GM13977 (cell line): ENCODE data around the gene ITCH.

Experiments
- DNase-seq: peaks from one replicate; pipeline ENCODE4 v3.0.0; 2012; ENCODE audit warnings: low spot score
- CTCF ChIP-seq: IDR thresholded peaks from 2 replicates; pipeline ENCODE4 v1.5.1; 2012; ENCODE audit warnings: mild to moderate bottlenecking, control low read depth; ENCODE audit not compliant: insufficient read depth; ENCODE audit errors: extremely low read depth, missing control alignments
- in situ Hi-C: fragments of 300-500 bp; cut with MboI; formaldehyde crosslinking; loops from one replicate; pipeline ENCODE4 v1.12.0; 2022; ENCODE audit warnings: low sequenced_read_pairs, low pct_unique_long_range_greater_than_20kb, mixed read lengths, inconsistent platforms; ENCODE audit not compliant: unreplicated experiment

ITCH gene

GRCh38 chr20:34544109-34544796 lies 181.2 kb downstream of the ITCH start:
- in situ Hi-C loops, result no loop called here
- no peak for DNase-seq
- TF ChIP-seq CTCF, result no peak

- no peak for DNase-seq
- no peak for TF ChIP-seq CTCF
- in situ Hi-C loops, result no loop called here
These were observed 183.7 kb downstream of the ITCH start for GRCh38 chr20:34546751-34547181.

GRCh38 chr20:34547844-34548613 lies 185.0 kb downstream of the ITCH start:
- in situ Hi-C loops, result no loop called here
- DNase-seq, result no peak
- no peak for TF ChIP-seq CTCF

- in situ Hi-C loops, result no loop called here
- no peak for TF ChIP-seq CTCF
- DNase-seq, result no peak
These were observed 186.3 kb downstream of the ITCH start for GRCh38 chr20:34549291-34549928.

GRCh38 chr20:34549929-34550305 lies 186.8 kb downstream of the ITCH start:
- DNase-seq, result no peak
- no peak for TF ChIP-seq CTCF
- in situ Hi-C loops, result no loop called here

- no peak for TF ChIP-seq CTCF
- in situ Hi-C loops, result no loop called here
These were observed 189.5 kb downstream of the ITCH start for GRCh38 chr20:34552569-34552968.

More at GRCh38 chr20:34552569-34552968, 189.5 kb downstream of the ITCH start:
- DNase-seq, result no peak
